Transverse colon (tissue), 4 donors: ENCODE data around the gene SSTR5.

Experiments
- CTCF ChIP-seq, 5 experiments: fragments of 200-600 bp in 3 of 5; fragments of 450-650 bp in 2 of 5; sonication (generic) in 3 of 5; IDR thresholded peaks; 1 replicate in 2 of 5; 2 replicates in 3 of 5; pipeline ENCODE4 v1.5.1; 2016 to 2017; ENCODE audit warnings: antibody characterized with exemption in 5 of 5, inconsistent platforms in 3 of 5, mild to moderate bottlenecking in 2 of 5, moderate library complexity in 1 of 5
- POLR2A ChIP-seq: fragments of 450-650 bp; IDR thresholded peaks from one replicate; pipeline ENCODE4 v1.6.1; 2016; ENCODE audit warnings: antibody characterized with exemption, mild to moderate bottlenecking, moderate library complexity
- POLR2AphosphoS5 ChIP-seq, 3 donors: sonication (generic); formaldehyde crosslinking; IDR thresholded peaks; one replicate each; pipeline ENCODE4 v1.6.1; 2016; ENCODE audit warnings: antibody characterized with exemption in 3 of 3

- TF ChIP-seq POLR2AphosphoS5 (IDR thresholded peaks at IDR 0.05) (no peak), CTCF (IDR thresholded peaks at IDR 0.05) (no peak), POLR2A (no peak)
Observed at GRCh38 chr16:1040346-1040745, 32.2 kb upstream of the SSTR5 start.
